Prostate gland (tissue), 2 donors: ENCODE measurements around the gene TFE3. TPM values are rescaled to one million over a fixed set of nuclear protein-coding genes. Genes with fewer than 3 reads are reported as not detected.

Experiments
- DNase-seq: peaks from one replicate; pipeline ENCODE4 v3.0.0-alpha.2; 2019; ENCODE audit warnings: low spot score
- H3K27ac ChIP-seq, 2 donors: fragments of 200-600 bp; sonication (generic); 2 replicates each; pipeline ENCODE4 v1.5.1; 2017 to 2019
- H3K27me3 ChIP-seq: fragments of 200-600 bp; sonication (generic); replicated peaks from 2 replicates; pipeline ENCODE4 v1.5.1; 2019; ENCODE audit not compliant: insufficient read depth
- H3K36me3 ChIP-seq, 2 donors: fragments of 200-600 bp; sonication (generic); 1 replicate in 1 of 2; 2 replicates in 1 of 2; pipeline versions ENCODE4 v1.5.1 to v1.8.1; 2017 to 2019
- H3K4me1 ChIP-seq: fragments of 200-600 bp; sonication (generic); replicated peaks from 2 replicates; pipeline ENCODE4 v1.5.1; 2019
- H3K4me3 ChIP-seq, 2 donors: fragments of 200-600 bp; sonication (generic); 2 replicates each; pipeline ENCODE4 v1.5.1; 2017 to 2019
- H3K9me3 ChIP-seq: fragments of 200-600 bp; sonication (generic); 2 replicates; pipeline ENCODE4 v1.5.1; 2017
- CTCF ChIP-seq, 4 experiments: fragments of 200-600 bp in 2 of 4; fragments of 450-650 bp in 2 of 4; sonication (generic) in 2 of 4; IDR thresholded peaks; 1 replicate in 3 of 4; 2 replicates in 1 of 4; pipeline ENCODE4 v1.5.1; 2016 to 2019; ENCODE audit warnings: antibody characterized with exemption in 4 of 4, mild to moderate bottlenecking in 2 of 4, moderate library complexity in 2 of 4
- POLR2A ChIP-seq: fragments of 450-650 bp; IDR thresholded peaks from one replicate; pipeline ENCODE4 v1.6.1; 2016; ENCODE audit warnings: antibody characterized with exemption, mild to moderate bottlenecking
- POLR2AphosphoS5 ChIP-seq: sonication (generic); formaldehyde crosslinking; IDR thresholded peaks from one replicate; pipeline ENCODE4 v1.6.1; 2017; ENCODE audit warnings: antibody characterized with exemption
- WGBS: methylation state at CpG from one replicate; pipeline ENCODE4 v1.1.5; 2018; 5-methylcytosine and 5-hydroxymethylcytosine counted together
- intact Hi-C: fragments of 100-400 bp; cut with DNase I; formaldehyde crosslinking; loops from one replicate; pipeline ENCODE4 v1.14.2; 2022
- total RNA-seq, 2 donors: library from RNA; depleted of rRNA; stranded (reverse); fragments of >200 nt; gene quantifications; one replicate each; pipeline ENCODE4 v1.1.0, GENCODE V29; 2016

Gene TFE3
- total RNA-seq, 2 donors from 2014 or later, result 44.6 to 88.4 TPM

- no peaks in the 10 kb centered on the region for H3K27me3 ChIP-seq
- intact Hi-C loops, result no loop called here
- no peak for DNase-seq
- no peak overlapping the region for H3K4me3 ChIP-seq
- no peak overlapping the region for H3K27ac ChIP-seq
- H3K9me3 ChIP-seq, result no peaks in the 10 kb centered on the region
- H3K4me1 ChIP-seq, result no peaks in the 10 kb centered on the region
- TF ChIP-seq POLR2A, result no peak
- no peak for TF ChIP-seq POLR2AphosphoS5
- TF ChIP-seq CTCF (IDR thresholded peaks at IDR 0.05), result no peak
- no peaks in the 10 kb centered on the region for H3K36me3 ChIP-seq
- no CpG with 5 or more reads among the region's 10 CpGs for WGBS
Measured at GRCh38 chrX:49061916-49062315, 18.8 kb upstream of the TFE3 start.

- intact Hi-C loops, result no loop called here
Measured at GRCh38 chrX:49061490-49061889, 18.3 kb upstream of the TFE3 start.

DNA sequence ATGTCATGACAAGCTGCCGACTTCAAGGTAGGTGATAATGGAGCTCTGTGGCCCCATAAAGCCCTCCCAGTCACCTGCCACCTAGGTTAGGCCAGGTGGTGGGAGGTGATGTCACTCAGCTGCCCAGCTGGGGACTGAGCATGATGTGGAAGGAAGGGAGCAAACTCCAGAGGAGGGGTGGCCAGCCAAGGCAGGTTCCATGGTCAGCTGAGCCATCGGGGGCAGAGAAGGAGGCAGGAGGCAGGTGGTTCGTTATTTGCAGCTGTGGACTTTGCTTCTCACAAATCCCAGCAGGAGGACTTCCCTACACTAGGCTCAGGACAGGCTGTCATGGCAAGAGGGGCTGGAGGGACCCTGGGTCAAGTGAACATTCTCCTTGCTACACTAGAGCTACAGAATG, 17.8 kb upstream of the TFE3 start:
- H3K4me3 ChIP-seq, result no peak overlapping the region
- intact Hi-C loops, result no loop called here
- 29% methylated on average over 1 of the region's 3 CpGs for WGBS
- H3K4me1 ChIP-seq, result no peaks in the 10 kb centered on the region
- H3K27me3 ChIP-seq, result no peaks in the 10 kb centered on the region
- H3K36me3 ChIP-seq, result no peaks in the 10 kb centered on the region
- TF ChIP-seq POLR2AphosphoS5, result no peak
- no peak for TF ChIP-seq POLR2A
- no peak for TF ChIP-seq CTCF (IDR thresholded peaks at IDR 0.05)
- no peaks in the 10 kb centered on the region for H3K9me3 ChIP-seq
- no peak overlapping the region for H3K27ac ChIP-seq
- DNase-seq, result no peak

More at GRCh38 chrX:49061490-49061889, 18.3 kb upstream of the TFE3 start:
- no peak overlapping the region for H3K4me3 ChIP-seq
- TF ChIP-seq POLR2AphosphoS5 (no peak), CTCF (IDR thresholded peaks at IDR 0.05) (no peak), POLR2A (no peak)
- no peak for DNase-seq
- H3K27me3 ChIP-seq, result no peaks in the 10 kb centered on the region
- no peaks in the 10 kb centered on the region for H3K4me1 ChIP-seq
- H3K9me3 ChIP-seq, result no peaks in the 10 kb centered on the region
- 86% methylated on average over 7 of the region's 7 CpGs for WGBS
- no peak overlapping the region for H3K27ac ChIP-seq
- H3K36me3 ChIP-seq, result no peaks in the 10 kb centered on the region

- intact Hi-C loops, result no loop called here
- no peaks in the 10 kb centered on the region for H3K36me3 ChIP-seq
- no peaks in the 10 kb centered on the region for H3K27me3 ChIP-seq
- no peaks in the 10 kb centered on the region for H3K9me3 ChIP-seq
- DNase-seq, result peak; percentile 27
- H3K27ac ChIP-seq, result peak overlapping the region; percentile 80 to 84
- 28% methylated on average over 7 of the region's 10 CpGs for WGBS
- no peak for TF ChIP-seq POLR2A
- no peak for TF ChIP-seq CTCF (IDR thresholded peaks at IDR 0.05)
- TF ChIP-seq POLR2AphosphoS5, result no peak
- H3K4me1 ChIP-seq, result no peaks in the 10 kb centered on the region
- H3K4me3 ChIP-seq, result peak overlapping the region; percentile 34 to 37
Measured at GRCh38 chrX:49059681-49060085, 16.5 kb upstream of the TFE3 start.

DNA sequence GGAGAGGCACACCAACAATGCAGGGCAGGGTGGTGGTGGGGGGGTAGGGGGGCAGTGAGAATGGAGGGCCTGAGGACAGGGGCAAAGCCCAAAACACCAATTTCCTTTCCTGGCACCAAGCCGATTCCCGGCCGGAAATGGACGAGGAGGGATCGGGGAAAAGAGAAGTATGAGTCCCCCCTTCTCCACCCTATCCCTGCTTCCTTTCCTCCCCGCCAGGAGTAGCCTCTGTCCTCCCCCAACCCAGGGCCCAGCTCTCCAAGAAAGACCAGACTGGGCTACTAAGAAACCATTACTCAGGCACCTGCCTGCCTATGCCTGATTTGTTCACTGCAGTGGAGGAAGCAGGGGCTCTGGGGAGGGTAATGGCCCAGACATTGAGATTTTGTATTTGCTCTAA, 16.0 kb upstream of the TFE3 start:
- Histone ChIP-seq H3K36me3 (no peaks in the 10 kb centered on the region), H3K4me1 (no peaks in the 10 kb centered on the region), H3K4me3 (peak overlapping the region; percentile 34 to 37), H3K27ac (peak overlapping the region; percentile 80 to 84), H3K27me3 (no peaks in the 10 kb centered on the region), H3K9me3 (no peaks in the 10 kb centered on the region)
- 35% methylated on average over 6 of the region's 6 CpGs for WGBS
- intact Hi-C loops, result no loop called here
- TF ChIP-seq POLR2A (no peak), POLR2AphosphoS5 (no peak), CTCF (IDR thresholded peaks at IDR 0.05) (no peak)
- DNase-seq, result no peak
